Caco-2 (cell line): ENCODE data around the gene SERP1. TPM values are rescaled to one million over a fixed set of nuclear protein-coding genes. Genes with fewer than 3 reads are reported as not detected.

Experiments
- BruUV-seq: library from RNA; stranded (reverse); fragments of 400-500 nt; replicated peaks from 2 replicates; lab custom pipeline; 2021; lab: Mats Ljungman, UMichigan
- CTCF ChIA-PET: fragments of 300-600 bp; sonication (Branson Sonifier 250); formaldehyde crosslinking; loops from one replicate; lab custom pipeline; 2022; ENCODE audit warnings: antibody characterized with exemption; lab: Charles Lee
- POLR2A ChIA-PET: fragments of 300-600 bp; sonication (Branson Sonifier 250); formaldehyde crosslinking; loops from one replicate; lab custom pipeline; 2022; ENCODE audit warnings: antibody characterized with exemption; lab: Charles Lee
- DNase-seq, 2 experiments: peaks; one replicate each; pipeline versions ENCODE4 v3.0.0 to v3.0.0-alpha.2; 2020 to 2022
- H3K27me3 ChIP-seq: replicated peaks from 2 replicates; pipeline ENCODE4 v1.6.0; 2011; ENCODE audit warnings: low read length; ENCODE audit not compliant: control insufficient read depth, insufficient read depth
- H3K36me3 ChIP-seq: 2 replicates; pipeline ENCODE4 v1.5.1; 2011; ENCODE audit warnings: low read length; ENCODE audit not compliant: control insufficient read depth, insufficient read depth
- H3K4me1 ChIP-seq: fragments of 250-450 bp; sonication (Bioruptor Pico); 2 replicates; pipeline ENCODE4 v1.5.1; 2020; ENCODE audit warnings: mild to moderate bottlenecking
- H3K4me3 ChIP-seq: 2 replicates; pipeline ENCODE4 v1.5.1; 2011; ENCODE audit warnings: low read depth, mild to moderate bottlenecking, control low read depth, low read length
- H3K9me3 ChIP-seq: fragments of 250-450 bp; sonication (Bioruptor Pico); 2 replicates; pipeline ENCODE4 v1.5.1; 2020; ENCODE audit warnings: mild to moderate bottlenecking, moderate library complexity
- H3K27ac Mint-ChIP-seq: one replicate; pipeline ENCODE4 v1.8.0; 2022; ENCODE audit warnings: mixed read lengths; ENCODE audit not compliant: unreplicated experiment
- H3K27me3 Mint-ChIP-seq: one replicate; pipeline ENCODE4 v1.8.0; 2022; ENCODE audit warnings: mixed read lengths; ENCODE audit not compliant: insufficient read depth, unreplicated experiment
- H3K36me3 Mint-ChIP-seq: one replicate; pipeline ENCODE4 v1.8.0; 2022; ENCODE audit warnings: mild to moderate bottlenecking, mixed read lengths; ENCODE audit not compliant: insufficient read depth, unreplicated experiment
- H3K4me1 Mint-ChIP-seq: one replicate; pipeline ENCODE4 v1.8.0; 2022; ENCODE audit warnings: low read depth, mixed read lengths; ENCODE audit not compliant: unreplicated experiment
- H3K4me3 Mint-ChIP-seq: one replicate; pipeline ENCODE4 v1.8.0; 2022; ENCODE audit warnings: mild to moderate bottlenecking, moderate library complexity, mixed read lengths; ENCODE audit not compliant: unreplicated experiment
- H3K9me3 Mint-ChIP-seq: one replicate; pipeline ENCODE4 v1.8.0; 2022; ENCODE audit warnings: mixed read lengths; ENCODE audit not compliant: unreplicated experiment
- CTCF ChIP-seq, 2 experiments: fragments of 200-600 bp in 1 of 2; IDR thresholded peaks; 1 replicate in 1 of 2; 2 replicates in 1 of 2; pipeline versions ENCODE4 v1.5.1 to v1.8.0; 2011 to 2022; ENCODE audit warnings: antibody characterized with exemption in 1 of 2, control low read depth in 1 of 2, inconsistent platforms in 1 of 2, low read depth in 1 of 2, low read length in 1 of 2, mild to moderate bottlenecking in 1 of 2, moderate library complexity in 1 of 2; ENCODE audit not compliant: insufficient read depth in 1 of 2, severe bottlenecking in 1 of 2, unreplicated experiment in 1 of 2
- intact Hi-C: fragments of 100-400 bp; cut with micrococcal nuclease; formaldehyde crosslinking; loops from one replicate; pipeline ENCODE4 v1.10.0; 2022; ENCODE audit not compliant: unreplicated experiment
- total RNA-seq: library from RNA; stranded (reverse); gene quantifications from 2 replicates; pipeline ENCODE4 v1.2.3, GENCODE V29; 2022

SERP1 gene
- total RNA-seq, 1 experiment from 2014 or later, result 89.4 TPM

- Histone ChIP-seq H3K27me3 (no peaks in the 10 kb centered on the region), H3K4me1 (no peaks in the 10 kb centered on the region; the same call in 1 of the 2 replicates), H3K9me3 (peaks cover 10% of the 10 kb centered on the region; the same call in 1 of the 2 replicates), H3K36me3 (no peaks in the 10 kb centered on the region), H3K4me3 (no peak overlapping the region)
- ChIA-PET CTCF (interaction anchor here (0.7 to 1.8 kb wide), 9 partner anchors 9 to 259 kb away, joined by 3 to 23 read pairs (median 5); partner anchors contain the start of gene TSC22D2), POLR2A (interaction anchor here (0.7 kb wide), 1 partner anchor 83 kb away, joined by 3 read pairs; no protein-coding TSS in a partner anchor)
- BruUV-seq, result no TSS peak
- intact Hi-C loops, result loop anchor here (1.0 to 10.0 kb wide), 6 partner anchors 85 to 531 kb away; no protein-coding TSS in a partner anchor
- peak; percentile 62 for TF ChIP-seq CTCF (IDR thresholded peaks at IDR 0.05; ENCODE audit: insufficient read depth in 1 of 2, low read depth in 1 of 2, low read length in 1 of 2, severe bottlenecking in 1 of 2, unreplicated experiment in 1 of 2)
- no peaks in the 10 kb centered on the region for H3K36me3 Mint-ChIP-seq
- no peak overlapping the region for H3K4me3 Mint-ChIP-seq
- peak in 1 of 2 experiments; percentile 42 for DNase-seq
- no peak overlapping the region for H3K27ac Mint-ChIP-seq
- no peaks in the 10 kb centered on the region for H3K4me1 Mint-ChIP-seq
- H3K9me3 Mint-ChIP-seq, result no peaks in the 10 kb centered on the region
- H3K27me3 Mint-ChIP-seq, result no peaks in the 10 kb centered on the region
These were observed 50.6 kb downstream of the SERP1 start for GRCh38 chr3:150495563-150496168.

- Histone ChIP-seq H3K9me3 (0 out of 2 replicates have a peak, but pooled peaks cover 4% of the 10 kb centered on the region), H3K4me3 (no peak overlapping the region), H3K4me1 (peaks cover 4% of the 10 kb centered on the region; the same call in 1 of the 2 replicates), H3K36me3 (no peaks in the 10 kb centered on the region), H3K27me3 (no peaks in the 10 kb centered on the region)
- Mint-ChIP-seq H3K9me3 (no peaks in the 10 kb centered on the region), H3K27ac (no peak overlapping the region), H3K27me3 (no peaks in the 10 kb centered on the region), H3K4me3 (no peak overlapping the region), H3K36me3 (no peaks in the 10 kb centered on the region), H3K4me1 (no peaks in the 10 kb centered on the region)
- BruUV-seq, result no TSS peak
- TF ChIP-seq CTCF (IDR thresholded peaks at IDR 0.05; ENCODE audit: insufficient read depth in 1 of 2, low read depth in 1 of 2, low read length in 1 of 2, severe bottlenecking in 1 of 2, unreplicated experiment in 1 of 2), result no peak
- DNase-seq, result no peak
- CTCF ChIA-PET, result interaction anchor here (0.7 to 1.8 kb wide), 9 partner anchors 10 to 259 kb away, joined by 3 to 23 read pairs (median 5); partner anchors contain the start of gene TSC22D2
- intact Hi-C loops, result loop anchor here (1.0 to 10.0 kb wide), 5 partner anchors 85 to 530 kb away; no protein-coding TSS in a partner anchor
- POLR2A ChIA-PET, result interaction anchor here (0.7 kb wide), 1 partner anchor 83 kb away, joined by 3 read pairs; no protein-coding TSS in a partner anchor
These were observed 51.1 kb downstream of the SERP1 start for GRCh38 chr3:150495149-150495548.

GRCh38 chr3:150494411-150494977 lies 51.8 kb downstream of the SERP1 start:
- Mint-ChIP-seq H3K4me3 (no peak overlapping the region), H3K27me3 (no peaks in the 10 kb centered on the region), H3K4me1 (no peaks in the 10 kb centered on the region), H3K27ac (no peak overlapping the region), H3K9me3 (no peaks in the 10 kb centered on the region), H3K36me3 (no peaks in the 10 kb centered on the region)
- POLR2A ChIA-PET, result no interaction called here
- Histone ChIP-seq H3K9me3 (no peaks in the 10 kb centered on the region), H3K4me1 (peaks cover 8% of the 10 kb centered on the region; the same call in 1 of the 2 replicates), H3K4me3 (no peak overlapping the region), H3K27me3 (no peaks in the 10 kb centered on the region), H3K36me3 (no peaks in the 10 kb centered on the region)
- DNase-seq, result no peak
- intact Hi-C loops, result loop anchor here (2.0 to 10.0 kb wide), 2 partner anchors 124 to 530 kb away; no protein-coding TSS in a partner anchor
- TF ChIP-seq CTCF (IDR thresholded peaks at IDR 0.05; ENCODE audit: insufficient read depth in 1 of 2, low read depth in 1 of 2, low read length in 1 of 2, severe bottlenecking in 1 of 2, unreplicated experiment in 1 of 2), result no peak
- CTCF ChIA-PET, result interaction anchor here (0.6 to 1.8 kb wide), 4 partner anchors 10 to 271 kb away, joined by 3 to 23 read pairs (median 4); no protein-coding TSS in a partner anchor
- no TSS peak for BruUV-seq
